Activated T-cell treated with anti-CD3 and anti-CD28 coated beads, Interleukin-2, amount 50 U/mL, for 48 hours (primary cell): ENCODE measurements around the gene PRL.

ENCODE experiments used
- DNase-seq, 2 experiments: peaks; one replicate each; pipeline ENCODE4 v3.0.0-alpha.2; 2020

The PRL gene

GRCh38 chr6:22296936-22297335 lies at the start of gene PRL:
Gene PRL (minus strand): TSS chr6:22297036. CDS start chr6:22296982, 54 bp downstream.
- DNase-seq: no peak

DNA sequence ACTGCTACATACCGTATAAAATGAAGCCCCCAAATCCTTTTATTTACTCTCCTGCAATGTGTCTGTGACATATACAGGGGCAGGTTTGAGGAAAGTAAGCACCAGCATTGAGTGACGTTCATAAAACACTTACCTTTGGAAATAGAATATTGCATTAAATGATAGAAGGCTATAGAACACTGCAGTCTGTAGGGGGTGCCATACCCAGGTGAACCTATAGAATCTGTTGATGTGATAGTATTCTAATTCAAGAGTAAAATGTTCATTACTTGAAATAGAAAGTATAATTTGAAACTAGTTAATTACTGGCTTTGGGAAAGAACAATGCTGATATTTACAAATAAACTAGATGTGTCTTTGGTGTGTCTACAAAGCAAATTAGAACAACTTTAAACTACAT lies 47.0 kb upstream of the PRL start:
- no peak for DNase-seq

- no peak for DNase-seq
Measured at GRCh38 chr6:22334778-22335177, 37.9 kb upstream of the PRL start.

- no peak for DNase-seq
Measured at GRCh38 chr6:22333802-22334201, 37.0 kb upstream of the PRL start.

DNA sequence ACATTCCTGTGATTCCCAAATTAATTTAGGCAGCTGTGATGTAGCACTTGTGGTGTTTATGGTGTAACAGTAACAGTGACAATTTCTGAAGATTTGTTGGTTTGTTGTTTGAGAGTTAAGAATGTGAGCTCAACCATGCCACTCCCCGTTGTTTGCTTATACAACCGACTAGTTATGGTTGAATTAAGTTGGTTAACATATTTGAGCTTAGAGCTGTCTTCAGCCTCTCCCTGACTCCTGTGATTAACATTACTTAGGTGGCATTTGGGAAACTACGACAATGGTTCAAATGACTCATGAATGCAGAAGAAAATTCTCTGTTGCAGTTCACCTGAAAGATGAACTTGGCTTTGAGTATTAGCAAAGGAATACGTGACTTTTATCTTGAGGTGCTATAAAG lies 35.9 kb upstream of the PRL start:
- no peak for DNase-seq

- no peak for DNase-seq
Measured at GRCh38 chr6:22332216-22332615, 35.4 kb upstream of the PRL start.

GRCh38 chr6:22330941-22331340 lies 34.1 kb upstream of the PRL start:
- no peak for DNase-seq

DNA sequence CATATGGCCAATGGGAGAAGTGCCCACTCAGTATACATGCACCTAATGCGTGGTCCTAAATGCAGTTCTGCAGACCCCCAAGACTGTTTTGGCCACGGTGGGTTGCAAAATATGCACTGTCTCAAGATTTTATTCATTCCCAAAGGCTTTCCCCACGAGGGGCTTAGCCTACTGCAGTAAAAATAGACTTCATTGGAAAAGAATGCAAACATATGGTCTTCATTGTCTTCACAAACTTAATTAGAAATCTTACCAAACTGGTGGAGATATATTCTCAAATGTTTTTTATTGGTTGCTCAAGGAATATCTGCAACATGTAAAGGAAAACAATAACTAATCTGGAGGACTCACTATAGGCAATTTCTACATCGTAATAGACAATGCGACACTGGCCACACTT lies 31.6 kb upstream of the PRL start:
- no peak for DNase-seq

DNA sequence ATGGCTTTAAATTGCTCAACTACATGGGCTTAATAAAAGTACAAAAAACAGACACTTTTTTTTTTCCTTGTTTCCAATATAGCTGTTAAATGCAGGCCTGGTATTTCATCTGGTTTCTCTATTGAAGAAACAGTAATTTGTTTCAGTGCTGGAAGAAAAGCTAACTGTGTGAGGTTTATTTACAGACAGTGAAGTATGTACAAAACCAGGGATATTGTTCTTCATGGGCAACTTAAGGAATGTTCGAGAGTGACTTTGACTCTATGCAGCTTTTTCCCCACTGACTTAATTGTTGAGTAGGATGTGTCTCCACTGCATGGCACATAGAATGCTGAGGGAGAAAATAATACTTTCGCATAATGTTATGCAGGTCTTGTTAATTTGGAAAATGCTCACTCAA lies 31.0 kb upstream of the PRL start:
- no peak for DNase-seq

- DNase-seq: no peak
Measured at GRCh38 chr6:22326500-22326899, 29.7 kb upstream of the PRL start.

DNA sequence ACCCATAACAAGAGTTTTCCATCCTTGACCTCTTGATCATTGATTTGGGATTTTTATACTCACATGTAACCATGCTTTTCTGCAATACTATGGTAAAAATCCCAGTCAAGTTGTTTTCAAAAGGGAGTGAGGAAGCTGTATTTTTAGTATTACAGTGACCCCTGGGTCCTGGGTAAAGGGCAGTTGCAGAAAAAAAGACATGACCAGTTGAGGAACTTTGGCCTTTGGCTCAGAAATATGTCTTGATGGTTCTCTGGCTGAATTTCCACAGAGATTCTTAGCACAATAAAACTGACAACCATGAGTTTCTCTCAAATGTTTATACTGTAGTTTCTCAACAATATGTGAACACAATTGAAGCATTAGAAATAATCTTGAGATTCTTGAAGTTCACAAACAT lies 28.6 kb upstream of the PRL start:
- DNase-seq: no peak

GRCh38 chr6:22323848-22324247 lies 27.0 kb upstream of the PRL start:
- DNase-seq: no peak

DNA sequence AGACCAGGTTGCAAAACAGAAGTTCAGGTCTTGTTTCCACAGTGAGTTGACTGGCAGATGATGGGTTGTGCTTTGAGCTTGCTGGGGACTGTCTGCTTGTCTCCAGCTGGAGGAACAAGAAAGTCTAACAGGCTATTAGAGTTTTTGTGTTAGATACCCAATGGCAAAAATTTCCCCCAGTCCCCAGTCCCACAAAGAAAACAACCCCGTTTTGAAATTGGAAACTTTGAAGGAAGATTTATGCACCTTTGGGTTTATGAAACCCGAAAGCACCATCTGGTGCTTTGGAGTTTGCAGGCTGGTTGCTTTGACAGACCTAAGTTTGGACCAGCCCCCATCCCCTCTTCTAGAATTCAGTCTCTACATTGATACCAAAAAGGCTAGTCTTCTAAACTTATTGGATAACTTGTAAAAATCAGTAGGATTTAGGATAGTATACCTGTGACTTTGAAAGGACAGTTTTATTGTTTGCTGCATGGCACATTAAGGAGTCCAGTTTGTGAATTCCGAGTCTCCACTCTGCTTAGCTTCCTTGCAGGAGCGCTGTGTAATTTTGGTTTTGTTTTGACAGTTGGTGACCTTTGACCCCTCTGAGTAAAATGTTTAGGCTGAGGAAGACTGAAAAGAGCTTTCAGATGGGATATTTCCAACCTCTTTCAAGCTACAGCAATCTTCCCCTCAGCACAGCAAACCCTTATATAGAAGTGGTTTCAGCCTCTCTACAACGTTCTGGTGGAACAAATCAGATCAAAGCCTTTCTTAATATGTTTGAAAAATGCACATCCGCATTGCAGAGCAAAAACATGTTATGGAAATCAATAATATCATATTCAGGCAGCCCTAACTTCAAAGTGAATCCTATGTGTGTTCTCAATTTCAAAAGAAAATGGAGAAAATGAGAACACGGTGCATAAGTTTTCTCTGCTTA lies 25.5 kb upstream of the PRL start:
- no peak for DNase-seq

GRCh38 chr6:22320750-22321149 lies 23.9 kb upstream of the PRL start:
- DNase-seq: no peak

- no peak for DNase-seq
Measured at GRCh38 chr6:22318404-22318803, 21.6 kb upstream of the PRL start.

DNA sequence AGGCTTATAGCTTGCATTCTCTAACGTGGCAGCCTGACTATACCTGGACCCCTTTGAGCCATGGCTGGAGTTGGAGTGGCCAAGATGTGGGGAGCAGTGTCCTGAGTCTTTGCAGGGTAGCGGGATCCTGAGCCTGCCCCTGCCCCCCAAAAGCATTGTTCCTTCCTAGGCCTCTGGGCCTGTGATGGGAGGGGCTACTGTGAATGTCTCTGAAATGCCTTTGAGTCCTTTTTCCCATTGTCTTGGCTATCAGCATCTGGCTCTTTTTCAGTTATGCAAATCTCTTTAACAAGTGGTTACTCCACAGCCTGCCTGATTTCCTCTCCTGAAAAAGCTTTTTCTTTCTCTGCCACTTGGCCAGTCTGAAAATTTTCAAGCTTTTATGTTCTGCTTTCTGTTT lies 17.0 kb upstream of the PRL start:
- no peak for DNase-seq

GRCh38 chr6:22308939-22309338 lies 12.1 kb upstream of the PRL start:
- no peak for DNase-seq

- no peak for DNase-seq
Measured at GRCh38 chr6:22306741-22307466, 10.1 kb upstream of the PRL start.

GRCh38 chr6:22302838-22303237 lies 6.0 kb upstream of the PRL start:
- no peak for DNase-seq

- DNase-seq: no peak
Measured at GRCh38 chr6:22300273-22300998, 3.6 kb upstream of the PRL start.

DNA sequence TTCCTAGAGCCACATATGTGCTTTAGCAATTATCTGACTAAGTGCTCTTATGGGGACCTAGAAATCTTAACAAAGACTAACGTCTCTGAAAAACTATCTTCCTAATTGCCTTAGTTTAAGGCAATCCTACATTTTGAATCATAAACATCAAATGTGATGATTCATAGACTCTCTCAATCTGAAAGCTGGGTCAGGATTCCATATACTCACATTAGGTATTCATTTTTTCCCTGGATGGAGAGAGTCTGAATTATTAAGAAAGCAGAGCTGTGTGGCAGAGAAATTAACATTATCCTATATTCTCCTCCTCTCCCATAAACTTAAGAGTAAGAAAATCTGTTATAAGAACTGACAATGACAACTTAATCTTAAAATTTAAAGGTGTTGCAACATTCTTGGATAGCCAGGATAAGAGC lies 1.6 kb upstream of the PRL start:
- no peak for DNase-seq

- no peak for DNase-seq
Measured at GRCh38 chr6:22296067-22296466, 769 bp downstream of the PRL start.

- no peak for DNase-seq
Measured at GRCh38 chr6:22295145-22295544, 1.7 kb downstream of the PRL start.

- no peak for DNase-seq
Measured at GRCh38 chr6:22294301-22294700, 2.5 kb downstream of the PRL start.
